K562 (cell line): ENCODE results near the gene AGPAT1. TPM values are rescaled to one million over a fixed set of nuclear protein-coding genes. Genes with fewer than 3 reads are reported as not detected.

Experiments used
- DMBX1 ChIP-seq: fragments of 250-450 bp; sonication (Bioruptor Pico); IDR thresholded peaks from 2 replicates; pipeline ENCODE4 v1.8.0; 2022; ENCODE audit warnings: inconsistent platforms, mild to moderate bottlenecking, moderate library complexity, borderline replicate concordance
- HBP1 ChIP-seq: fragments of 450-650 bp; formaldehyde crosslinking; IDR thresholded peaks from 2 replicates; pipeline ENCODE4 v1.4.0; 2022; ENCODE audit warnings: missing genetic modification characterization
- HDAC1 ChIP-seq, 2 experiments: fragments of 450-650 bp; IDR thresholded peaks; 2 replicates each; pipeline ENCODE4 v1.6.1; 2016 to 2017; ENCODE audit warnings: inconsistent platforms in 1 of 2, mild to moderate bottlenecking in 1 of 2, moderate library complexity in 1 of 2
- ZBTB7A ChIP-seq: IDR thresholded peaks from 2 replicates; pipeline ENCODE4 v1.6.1; 2011; ENCODE audit warnings: low read depth, mild to moderate bottlenecking, low read length, moderate library complexity, borderline replicate concordance; ENCODE audit not compliant: control insufficient read depth
- ZFX ChIP-seq: sonication (generic); formaldehyde crosslinking; IDR thresholded peaks from 2 replicates; pipeline ENCODE4 v1.8.0; 2022; ENCODE audit warnings: mild to moderate bottlenecking, missing genetic modification reagents, moderate library complexity
- polyA plus RNA-seq, 8 experiments: library from polyadenylated mRNA; depleted of rRNA in 4 of 8; stranded (reverse) in 5 of 8; unstranded in 3 of 8; fragments of >200 nt; fragmentation: Nextera tagmentation in 2 of 8; fragmentation: Illumina TruSeq in 1 of 8; extraction: Ambion mirVana in 2 of 8; extraction: Trizol in 1 of 8; gene quantifications; 2 replicates each; pipeline versions ENCODE4 v1.2.1 to v1.2.3, GENCODE V29; 2011 to 2014; ENCODE audit warnings: inconsistent platforms in 1 of 8, missing spikeins in 1 of 8
- total RNA-seq, 7 experiments: library from RNA; depleted of rRNA in 6 of 7; stranded (reverse); fragments of >200 nt in 6 of 7; fragmentation: Illumina TruSeq in 2 of 7; extraction: Trizol in 2 of 7; gene quantifications; 2 replicates each; pipeline versions ENCODE4 v1.2.1 to v1.2.3, GENCODE V29; 2011 to 2021; ENCODE audit warnings: low replicate concordance in 1 of 7
- TF ChIP-seq, protein P1 (sequence below): fragments of 450-650 bp; IDR thresholded peaks from 2 replicates; pipeline ENCODE4 v1.6.1; 2016; ENCODE audit warnings: mild to moderate bottlenecking
- TF ChIP-seq, protein P2 (sequence below): fragments of 450-650 bp; formaldehyde crosslinking; IDR thresholded peaks from 2 replicates; pipeline ENCODE4 v1.4.0; 2022; ENCODE audit warnings: missing genetic modification characterization
- TF ChIP-seq, protein P3 (sequence below): fragments of 450-650 bp; conservative IDR thresholded peaks from 2 replicates; pipeline ENCODE4 v1.6.1; 2016; ENCODE audit warnings: missing genetic modification characterization, low read depth, mild to moderate bottlenecking, control low read depth, missing compliant biosample characterization

AGPAT1 gene
- total and polyA plus RNA-seq, 9 of the 15 experiments (the other 6 are each of a cell fraction or from before 2014, with no cell fraction given), result 37.9 to 176 (median 69.4) TPM

- TF ChIP-seq, protein P1, sequence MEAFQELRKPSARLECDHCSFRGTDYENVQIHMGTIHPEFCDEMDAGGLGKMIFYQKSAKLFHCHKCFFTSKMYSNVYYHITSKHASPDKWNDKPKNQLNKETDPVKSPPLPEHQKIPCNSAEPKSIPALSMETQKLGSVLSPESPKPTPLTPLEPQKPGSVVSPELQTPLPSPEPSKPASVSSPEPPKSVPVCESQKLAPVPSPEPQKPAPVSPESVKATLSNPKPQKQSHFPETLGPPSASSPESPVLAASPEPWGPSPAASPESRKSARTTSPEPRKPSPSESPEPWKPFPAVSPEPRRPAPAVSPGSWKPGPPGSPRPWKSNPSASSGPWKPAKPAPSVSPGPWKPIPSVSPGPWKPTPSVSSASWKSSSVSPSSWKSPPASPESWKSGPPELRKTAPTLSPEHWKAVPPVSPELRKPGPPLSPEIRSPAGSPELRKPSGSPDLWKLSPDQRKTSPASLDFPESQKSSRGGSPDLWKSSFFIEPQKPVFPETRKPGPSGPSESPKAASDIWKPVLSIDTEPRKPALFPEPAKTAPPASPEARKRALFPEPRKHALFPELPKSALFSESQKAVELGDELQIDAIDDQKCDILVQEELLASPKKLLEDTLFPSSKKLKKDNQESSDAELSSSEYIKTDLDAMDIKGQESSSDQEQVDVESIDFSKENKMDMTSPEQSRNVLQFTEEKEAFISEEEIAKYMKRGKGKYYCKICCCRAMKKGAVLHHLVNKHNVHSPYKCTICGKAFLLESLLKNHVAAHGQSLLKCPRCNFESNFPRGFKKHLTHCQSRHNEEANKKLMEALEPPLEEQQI, result no peak
- TF ChIP-seq, protein P2, sequence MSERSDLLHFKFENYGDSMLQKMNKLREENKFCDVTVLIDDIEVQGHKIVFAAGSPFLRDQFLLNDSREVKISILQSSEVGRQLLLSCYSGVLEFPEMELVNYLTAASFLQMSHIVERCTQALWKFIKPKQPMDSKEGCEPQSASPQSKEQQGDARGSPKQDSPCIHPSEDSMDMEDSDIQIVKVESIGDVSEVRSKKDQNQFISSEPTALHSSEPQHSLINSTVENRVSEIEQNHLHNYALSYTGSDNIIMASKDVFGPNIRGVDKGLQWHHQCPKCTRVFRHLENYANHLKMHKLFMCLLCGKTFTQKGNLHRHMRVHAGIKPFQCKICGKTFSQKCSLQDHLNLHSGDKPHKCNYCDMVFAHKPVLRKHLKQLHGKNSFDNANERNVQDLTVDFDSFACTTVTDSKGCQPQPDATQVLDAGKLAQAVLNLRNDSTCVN (CRISPR knock-in tag), result 0 out of 2 replicates have a peak, but pooled peaks have one; percentile 38
- TF ChIP-seq HDAC1 (IDR thresholded peaks at IDR 0.05) (peak in 1 of 2 experiments; percentile 27; a peak in 1 of 4 replicates), HBP1 (CRISPR knock-in tag) (0 out of 2 replicates have a peak, but pooled peaks have one; percentile 12), DMBX1 (peak; percentile 37; the same call in 1 of the 2 replicates), ZBTB7A (peak; percentile 58; the same call in 1 of the 2 replicates), ZFX (CRISPR knock-in tag) (peak; percentile 23; the same call in 1 of the 2 replicates)
- TF ChIP-seq, protein P3, sequence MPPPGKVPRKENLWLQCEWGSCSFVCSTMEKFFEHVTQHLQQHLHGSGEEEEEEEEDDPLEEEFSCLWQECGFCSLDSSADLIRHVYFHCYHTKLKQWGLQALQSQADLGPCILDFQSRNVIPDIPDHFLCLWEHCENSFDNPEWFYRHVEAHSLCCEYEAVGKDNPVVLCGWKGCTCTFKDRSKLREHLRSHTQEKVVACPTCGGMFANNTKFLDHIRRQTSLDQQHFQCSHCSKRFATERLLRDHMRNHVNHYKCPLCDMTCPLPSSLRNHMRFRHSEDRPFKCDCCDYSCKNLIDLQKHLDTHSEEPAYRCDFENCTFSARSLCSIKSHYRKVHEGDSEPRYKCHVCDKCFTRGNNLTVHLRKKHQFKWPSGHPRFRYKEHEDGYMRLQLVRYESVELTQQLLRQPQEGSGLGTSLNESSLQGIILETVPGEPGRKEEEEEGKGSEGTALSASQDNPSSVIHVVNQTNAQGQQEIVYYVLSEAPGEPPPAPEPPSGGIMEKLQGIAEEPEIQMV (tag), result 0 out of 2 replicates have a peak, but pooled peaks have one; percentile 20
Measured at GRCh38 chr6:32191696-32192607, 16.1 kb upstream of the AGPAT1 start (continued).
